Erythroblast (primary cell): Measurements from ENCODE around the gene SNX1.

Source experiments
- GATA1 ChIP-seq: IDR thresholded peaks from 2 replicates; pipeline ENCODE4 v1.6.1; 2011; ENCODE audit warnings: low read depth, mild to moderate bottlenecking, control low read depth, low read length, moderate library complexity
- POLR2A ChIP-seq: IDR thresholded peaks from 2 replicates; pipeline ENCODE4 v1.6.1; 2011; ENCODE audit warnings: mild to moderate bottlenecking, low read length

- TF ChIP-seq POLR2A (no peak), GATA1 (no peak)
These were observed 2.7 kb upstream of the SNX1 start for GRCh38 chr15:64092864-64093626.
